HepG2 (cell line): ENCODE data around the gene SERINC5. TPM values are rescaled to one million over a fixed set of nuclear protein-coding genes. Genes with fewer than 3 reads are reported as not detected.

Experiments
- ARNTL ChIP-seq: sonication (generic); formaldehyde crosslinking; IDR thresholded peaks from 2 replicates; pipeline ENCODE4 v1.4.0; 2020; ENCODE audit warnings: mild to moderate bottlenecking, missing genetic modification reagents
- CAMTA2 ChIP-seq: sonication (generic); formaldehyde crosslinking; IDR thresholded peaks from 2 replicates; pipeline ENCODE4 v1.4.0; 2020; ENCODE audit warnings: mild to moderate bottlenecking, missing genetic modification reagents, borderline replicate concordance
- FOXK2 ChIP-seq: fragments of 450-650 bp; IDR thresholded peaks from 2 replicates; pipeline ENCODE4 v1.6.1; 2016
- GABPA ChIP-seq, 2 experiments: IDR thresholded peaks; 2 replicates each; pipeline ENCODE4 v1.6.1; 2011 to 2016; ENCODE audit warnings: low read depth in 2 of 2, low read length in 1 of 2, missing biosample characterization in 1 of 2, missing genetic modification characterization in 1 of 2
- MEF2D ChIP-seq: sonication (generic); formaldehyde crosslinking; IDR thresholded peaks from 2 replicates; pipeline ENCODE4 v1.5.1; 2020; ENCODE audit warnings: mild to moderate bottlenecking, missing genetic modification reagents
- MXD1 ChIP-seq: sonication (generic); formaldehyde crosslinking; IDR thresholded peaks from 2 replicates; pipeline ENCODE4 v1.4.0; 2020; ENCODE audit warnings: mild to moderate bottlenecking, missing genetic modification reagents
- MYNN ChIP-seq: sonication (generic); formaldehyde crosslinking; IDR thresholded peaks from 2 replicates; pipeline ENCODE4 v1.4.0; 2020; ENCODE audit warnings: mild to moderate bottlenecking, low read depth, missing genetic modification reagents
- SMAD9 ChIP-seq: sonication (generic); formaldehyde crosslinking; IDR thresholded peaks from 2 replicates; pipeline ENCODE4 v1.5.1; 2020; ENCODE audit warnings: mild to moderate bottlenecking, missing genetic modification reagents
- TOPORS ChIP-seq: sonication (generic); formaldehyde crosslinking; IDR thresholded peaks from 2 replicates; pipeline ENCODE4 v1.8.0; 2023; ENCODE audit warnings: mild to moderate bottlenecking, missing genetic modification reagents
- ZBTB3 ChIP-seq: sonication (generic); formaldehyde crosslinking; IDR thresholded peaks from 2 replicates; pipeline ENCODE4 v1.4.0; 2020; ENCODE audit warnings: low read depth, mild to moderate bottlenecking, moderate library complexity, missing genetic modification reagents, borderline replicate concordance
- ZBTB49 ChIP-seq: sonication (generic); formaldehyde crosslinking; IDR thresholded peaks from 2 replicates; pipeline ENCODE4 v1.4.0; 2020; ENCODE audit warnings: missing genetic modification reagents, borderline replicate concordance
- ZNF10 ChIP-seq: sonication (generic); formaldehyde crosslinking; IDR thresholded peaks from 2 replicates; pipeline ENCODE4 v1.4.0; 2020; ENCODE audit warnings: mild to moderate bottlenecking, low read depth, missing genetic modification reagents, borderline replicate concordance
- ZNF577 ChIP-seq: sonication (generic); formaldehyde crosslinking; IDR thresholded peaks from 2 replicates; pipeline ENCODE4 v1.4.0; 2020; ENCODE audit warnings: mild to moderate bottlenecking, low read depth, missing genetic modification reagents, borderline replicate concordance
- polyA plus RNA-seq, 8 experiments: library from polyadenylated mRNA; depleted of rRNA in 3 of 8; stranded (reverse) in 7 of 8; unstranded in 1 of 8; fragments of >200 nt; fragmentation: Illumina TruSeq in 4 of 8; extraction: Trizol in 4 of 8; gene quantifications; 2 replicates each; pipeline versions ENCODE4 v1.2.1 to v1.2.3, GENCODE V29; 2011 to 2016; ENCODE audit warnings: low read depth in 4 of 8, missing spikeins in 1 of 8, mixed read lengths in 1 of 8; ENCODE audit not compliant: insufficient read depth in 1 of 8
- total RNA-seq, 5 experiments: library from RNA; depleted of rRNA; stranded (reverse); fragments of >200 nt; fragmentation: Illumina TruSeq; extraction: Trizol; gene quantifications; 2 replicates each; pipeline ENCODE4 v1.2.3, GENCODE V29; 2016; ENCODE audit warnings: low read depth in 1 of 5
- TF ChIP-seq, protein P1 (sequence below): sonication (generic); formaldehyde crosslinking; IDR thresholded peaks from 2 replicates; pipeline ENCODE4 v1.4.0; 2020; ENCODE audit warnings: missing genetic modification reagents
- TF ChIP-seq, protein P2 (sequence below): IDR thresholded peaks from 2 replicates; pipeline ENCODE4 v1.4.0; 2020; ENCODE audit warnings: mild to moderate bottlenecking, missing genetic modification reagents
- TF ChIP-seq, protein P3 (sequence below): sonication (generic); formaldehyde crosslinking; IDR thresholded peaks from 2 replicates; pipeline ENCODE4 v1.4.0; 2020; ENCODE audit warnings: missing genetic modification reagents, borderline replicate concordance
- TF ChIP-seq, protein P4 (sequence below): sonication (generic); formaldehyde crosslinking; conservative IDR thresholded peaks from 2 replicates; pipeline ENCODE4 v1.4.0; 2020; ENCODE audit warnings: missing genetic modification reagents

Gene SERINC5
- total and polyA plus RNA-seq, 2 of the 13 experiments (the other 11 are each of a cell fraction or from before 2014, with no cell fraction given): 17.3 to 22.8 TPM

DNA sequence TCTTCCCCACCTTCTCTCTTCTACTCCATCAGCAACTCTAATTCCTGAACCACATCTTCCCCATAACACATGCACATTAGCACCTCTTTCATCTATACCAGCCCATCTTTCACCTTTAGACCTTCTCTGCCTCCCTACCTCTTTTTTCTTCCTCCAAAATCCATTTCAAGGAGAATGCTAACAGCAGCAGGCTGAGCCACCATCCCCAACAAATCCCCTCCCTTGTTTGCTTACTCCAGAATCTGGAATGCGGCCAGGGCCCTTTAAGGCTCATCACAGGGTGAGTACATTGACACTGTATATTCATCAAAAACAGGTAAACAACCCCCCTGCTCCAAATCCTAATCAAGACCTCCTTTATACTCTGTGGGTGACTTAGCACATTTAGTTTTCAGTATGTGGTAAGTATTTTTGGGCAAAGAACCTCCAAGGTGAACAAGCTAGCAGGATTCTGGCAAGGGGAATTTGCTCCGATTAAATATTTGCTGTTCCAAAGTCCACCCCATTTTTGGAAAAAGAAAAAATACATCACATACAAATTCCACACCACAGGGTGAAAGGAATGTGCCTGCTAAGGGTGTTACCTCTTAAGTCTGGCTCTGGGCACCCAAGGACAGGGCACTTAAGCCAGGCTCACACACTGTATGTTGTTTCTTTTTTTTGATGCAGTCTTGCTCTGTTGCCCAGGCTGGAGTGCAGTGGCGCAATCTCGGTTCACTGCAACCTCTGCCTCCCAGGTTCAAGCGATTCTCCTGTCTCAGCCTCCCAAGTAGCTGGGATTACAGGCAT, 71.4 kb downstream of the SERINC5 start (continued):
- TF ChIP-seq, protein P1, sequence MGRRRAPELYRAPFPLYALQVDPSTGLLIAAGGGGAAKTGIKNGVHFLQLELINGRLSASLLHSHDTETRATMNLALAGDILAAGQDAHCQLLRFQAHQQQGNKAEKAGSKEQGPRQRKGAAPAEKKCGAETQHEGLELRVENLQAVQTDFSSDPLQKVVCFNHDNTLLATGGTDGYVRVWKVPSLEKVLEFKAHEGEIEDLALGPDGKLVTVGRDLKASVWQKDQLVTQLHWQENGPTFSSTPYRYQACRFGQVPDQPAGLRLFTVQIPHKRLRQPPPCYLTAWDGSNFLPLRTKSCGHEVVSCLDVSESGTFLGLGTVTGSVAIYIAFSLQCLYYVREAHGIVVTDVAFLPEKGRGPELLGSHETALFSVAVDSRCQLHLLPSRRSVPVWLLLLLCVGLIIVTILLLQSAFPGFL (CRISPR knock-in tag): no peak
- peak; percentile 44; the same call in 1 of the 2 replicates for TF ChIP-seq FOXK2
- TF ChIP-seq MXD1 (CRISPR knock-in tag): no peak
- 0 out of 2 replicates have a peak, but pooled peaks have one; percentile 45 for TF ChIP-seq ARNTL (CRISPR knock-in tag)
- TF ChIP-seq, protein P2, sequence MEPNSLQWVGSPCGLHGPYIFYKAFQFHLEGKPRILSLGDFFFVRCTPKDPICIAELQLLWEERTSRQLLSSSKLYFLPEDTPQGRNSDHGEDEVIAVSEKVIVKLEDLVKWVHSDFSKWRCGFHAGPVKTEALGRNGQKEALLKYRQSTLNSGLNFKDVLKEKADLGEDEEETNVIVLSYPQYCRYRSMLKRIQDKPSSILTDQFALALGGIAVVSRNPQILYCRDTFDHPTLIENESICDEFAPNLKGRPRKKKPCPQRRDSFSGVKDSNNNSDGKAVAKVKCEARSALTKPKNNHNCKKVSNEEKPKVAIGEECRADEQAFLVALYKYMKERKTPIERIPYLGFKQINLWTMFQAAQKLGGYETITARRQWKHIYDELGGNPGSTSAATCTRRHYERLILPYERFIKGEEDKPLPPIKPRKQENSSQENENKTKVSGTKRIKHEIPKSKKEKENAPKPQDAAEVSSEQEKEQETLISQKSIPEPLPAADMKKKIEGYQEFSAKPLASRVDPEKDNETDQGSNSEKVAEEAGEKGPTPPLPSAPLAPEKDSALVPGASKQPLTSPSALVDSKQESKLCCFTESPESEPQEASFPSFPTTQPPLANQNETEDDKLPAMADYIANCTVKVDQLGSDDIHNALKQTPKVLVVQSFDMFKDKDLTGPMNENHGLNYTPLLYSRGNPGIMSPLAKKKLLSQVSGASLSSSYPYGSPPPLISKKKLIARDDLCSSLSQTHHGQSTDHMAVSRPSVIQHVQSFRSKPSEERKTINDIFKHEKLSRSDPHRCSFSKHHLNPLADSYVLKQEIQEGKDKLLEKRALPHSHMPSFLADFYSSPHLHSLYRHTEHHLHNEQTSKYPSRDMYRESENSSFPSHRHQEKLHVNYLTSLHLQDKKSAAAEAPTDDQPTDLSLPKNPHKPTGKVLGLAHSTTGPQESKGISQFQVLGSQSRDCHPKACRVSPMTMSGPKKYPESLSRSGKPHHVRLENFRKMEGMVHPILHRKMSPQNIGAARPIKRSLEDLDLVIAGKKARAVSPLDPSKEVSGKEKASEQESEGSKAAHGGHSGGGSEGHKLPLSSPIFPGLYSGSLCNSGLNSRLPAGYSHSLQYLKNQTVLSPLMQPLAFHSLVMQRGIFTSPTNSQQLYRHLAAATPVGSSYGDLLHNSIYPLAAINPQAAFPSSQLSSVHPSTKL (CRISPR knock-in tag): peak; percentile 94
- 0 out of 2 replicates have a peak, but pooled peaks have one; percentile 34 for TF ChIP-seq CAMTA2 (CRISPR knock-in tag)
- peak; percentile 98 for TF ChIP-seq MEF2D (CRISPR knock-in tag)
- no peak for TF ChIP-seq SMAD9 (CRISPR knock-in tag)
- TF ChIP-seq, protein P3, sequence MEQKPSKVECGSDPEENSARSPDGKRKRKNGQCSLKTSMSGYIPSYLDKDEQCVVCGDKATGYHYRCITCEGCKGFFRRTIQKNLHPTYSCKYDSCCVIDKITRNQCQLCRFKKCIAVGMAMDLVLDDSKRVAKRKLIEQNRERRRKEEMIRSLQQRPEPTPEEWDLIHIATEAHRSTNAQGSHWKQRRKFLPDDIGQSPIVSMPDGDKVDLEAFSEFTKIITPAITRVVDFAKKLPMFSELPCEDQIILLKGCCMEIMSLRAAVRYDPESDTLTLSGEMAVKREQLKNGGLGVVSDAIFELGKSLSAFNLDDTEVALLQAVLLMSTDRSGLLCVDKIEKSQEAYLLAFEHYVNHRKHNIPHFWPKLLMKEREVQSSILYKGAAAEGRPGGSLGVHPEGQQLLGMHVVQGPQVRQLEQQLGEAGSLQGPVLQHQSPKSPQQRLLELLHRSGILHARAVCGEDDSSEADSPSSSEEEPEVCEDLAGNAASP (CRISPR knock-in tag): peak; percentile 76; the same call in 1 of the 2 replicates
- peak; percentile 81; the same call in 1 of the 2 replicates for TF ChIP-seq ZBTB3 (CRISPR knock-in tag)
- TF ChIP-seq ZBTB49 (CRISPR knock-in tag): no peak
- TF ChIP-seq, protein P4, sequence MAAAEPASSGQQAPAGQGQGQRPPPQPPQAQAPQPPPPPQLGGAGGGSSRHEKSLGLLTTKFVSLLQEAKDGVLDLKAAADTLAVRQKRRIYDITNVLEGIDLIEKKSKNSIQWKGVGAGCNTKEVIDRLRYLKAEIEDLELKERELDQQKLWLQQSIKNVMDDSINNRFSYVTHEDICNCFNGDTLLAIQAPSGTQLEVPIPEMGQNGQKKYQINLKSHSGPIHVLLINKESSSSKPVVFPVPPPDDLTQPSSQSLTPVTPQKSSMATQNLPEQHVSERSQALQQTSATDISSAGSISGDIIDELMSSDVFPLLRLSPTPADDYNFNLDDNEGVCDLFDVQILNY: no peak
- TF ChIP-seq ZNF10 (CRISPR knock-in tag): no peak
- peak; percentile 77 for TF ChIP-seq TOPORS
- TF ChIP-seq GABPA (IDR thresholded peaks at IDR 0.05; ENCODE audit: low read depth, low read length): no peak
- TF ChIP-seq GABPA (CRISPR knock-in tag; IDR thresholded peaks at IDR 0.05; ENCODE audit: low read depth): 0 out of 2 replicates have a peak, but pooled peaks have one; percentile 16
- no peak for TF ChIP-seq MYNN (CRISPR knock-in tag)
- TF ChIP-seq ZNF577 (CRISPR knock-in tag): no peak
